ENCODE data around the gene CORO1C.
"Not testable (repeated sequence)": the region's sequence is repeated elsewhere in the genome, so short reads cannot be mapped to it uniquely, and the experiment has no call there.

CORO1C gene

GRCh38 chr12:108619369-108620160 lies 111.8 kb downstream of the CORO1C start:
- no peak overlapping the region for H3K4me2 ChIP-seq (ENCODE audit: low read length)
- no peaks in the 10 kb centered on the region for H3K79me2 ChIP-seq
- TF ChIP-seq CTCF (IDR thresholded peaks at IDR 0.05), result no peak
- H3K4me3 ChIP-seq (ENCODE audit: low read depth, low read length), result no peak overlapping the region
- H3K9ac ChIP-seq, result no peak overlapping the region
- no peaks in the 10 kb centered on the region for H3K27me3 ChIP-seq (ENCODE audit: control insufficient read depth, insufficient read depth, low read length)
- H3K4me1 ChIP-seq, result peaks cover 5% of the 10 kb centered on the region
- H3K36me3 ChIP-seq (ENCODE audit: control insufficient read depth, insufficient read depth, low read length), result no peaks in the 10 kb centered on the region
- no peak overlapping the region for H2AFZ ChIP-seq
- H3K9me3 ChIP-seq (ENCODE audit: control insufficient read depth, low read length), result no peaks in the 10 kb centered on the region
- H3K27ac ChIP-seq, result no peak overlapping the region

GRCh38 chr12:108618953-108619274 lies 112.4 kb downstream of the CORO1C start:
- H3K79me2 ChIP-seq; H3K9me3 ChIP-seq (ENCODE audit: control insufficient read depth, low read length); H3K9ac ChIP-seq; H3K4me3 ChIP-seq (ENCODE audit: low read depth, low read length); H2AFZ ChIP-seq; H3K4me1 ChIP-seq; H3K4me2 ChIP-seq (ENCODE audit: low read length); H3K36me3 ChIP-seq (ENCODE audit: control insufficient read depth, insufficient read depth, low read length); H3K27ac ChIP-seq; H3K27me3 ChIP-seq (ENCODE audit: control insufficient read depth, insufficient read depth, low read length): not testable (repeated sequence)

GRCh38 chr12:108618079-108618952 lies 113.0 kb downstream of the CORO1C start:
- Histone ChIP-seq H3K27me3 (ENCODE audit: control insufficient read depth, insufficient read depth, low read length) (no peaks in the 10 kb centered on the region), H3K9ac (no peak overlapping the region), H3K79me2 (no peaks in the 10 kb centered on the region), H2AFZ (peak overlapping the region; percentile 19), H3K27ac (no peak overlapping the region), H3K4me2 (ENCODE audit: low read length) (no peak overlapping the region), H3K36me3 (ENCODE audit: control insufficient read depth, insufficient read depth, low read length) (no peaks in the 10 kb centered on the region), H3K4me3 (ENCODE audit: low read depth, low read length) (no peak overlapping the region), H3K9me3 (ENCODE audit: control insufficient read depth, low read length) (no peaks in the 10 kb centered on the region), H3K4me1 (peaks cover 5% of the 10 kb centered on the region)
- TF ChIP-seq CTCF (IDR thresholded peaks at IDR 0.05), result peak; percentile 98

- Histone ChIP-seq H3K9me3 (ENCODE audit: control insufficient read depth, low read length) (no peaks in the 10 kb centered on the region), H3K27me3 (ENCODE audit: control insufficient read depth, insufficient read depth, low read length) (no peaks in the 10 kb centered on the region), H3K4me2 (ENCODE audit: low read length) (no peak overlapping the region), H3K4me1 (peaks cover 5% of the 10 kb centered on the region), H3K36me3 (ENCODE audit: control insufficient read depth, insufficient read depth, low read length) (no peaks in the 10 kb centered on the region), H3K27ac (no peak overlapping the region), H3K4me3 (ENCODE audit: low read depth, low read length) (no peak overlapping the region), H3K79me2 (no peaks in the 10 kb centered on the region), H2AFZ (no peak overlapping the region), H3K9ac (no peak overlapping the region)
- TF ChIP-seq CTCF (IDR thresholded peaks at IDR 0.05), result no peak
Observed at GRCh38 chr12:108616941-108617858, 114.1 kb downstream of the CORO1C start.

GRCh38 chr12:108616359-108616758 lies 115.0 kb downstream of the CORO1C start:
- no peak overlapping the region for H3K4me3 ChIP-seq (ENCODE audit: low read depth, low read length)
- no peak overlapping the region for H3K4me2 ChIP-seq (ENCODE audit: low read length)
- no peak overlapping the region for H3K27ac ChIP-seq
- H3K9ac ChIP-seq, result no peak overlapping the region
- no peaks in the 10 kb centered on the region for H3K27me3 ChIP-seq (ENCODE audit: control insufficient read depth, insufficient read depth, low read length)
- no peaks in the 10 kb centered on the region for H3K79me2 ChIP-seq
- no peaks in the 10 kb centered on the region for H3K9me3 ChIP-seq (ENCODE audit: control insufficient read depth, low read length)
- no peak overlapping the region for H2AFZ ChIP-seq
- no peaks in the 10 kb centered on the region for H3K36me3 ChIP-seq (ENCODE audit: control insufficient read depth, insufficient read depth, low read length)
- no peak for TF ChIP-seq CTCF (IDR thresholded peaks at IDR 0.05)
- peaks cover 5% of the 10 kb centered on the region for H3K4me1 ChIP-seq

Data from parathyroid adenoma (tissue), 2 donors.